Measurements from ENCODE around the gene SLC22A5. TPM values are rescaled to one million over a fixed set of nuclear protein-coding genes. Genes with fewer than 3 reads are reported as not detected.

SLC22A5 gene
- total and polyA plus RNA-seq, 10 of the 15 experiments (the other 5 are each of a cell fraction or from before 2014, with no cell fraction given), result 1.1 to 4.4 (median 2.3) TPM

- TF ChIP-seq ZBTB11 (CRISPR knock-in tag; IDR thresholded peaks at IDR 0.05), result no peak
- no peak for TF ChIP-seq PAX8 (IDR thresholded peaks at IDR 0.05)
- no peak for TF ChIP-seq ETV6 (conservative IDR thresholded peaks at IDR 0.05 in 1 of 2, IDR thresholded peaks at IDR 0.05 in 1 of 2; ENCODE audit: borderline replicate concordance in 1 of 2, low read depth in 1 of 2)
- no peak for TF ChIP-seq HDAC2 (IDR thresholded peaks at IDR 0.05)
- TF ChIP-seq LARP7 (IDR thresholded peaks at IDR 0.05), result peak; percentile 41; the same call in 1 of the 2 replicates
- TF ChIP-seq SREBF1 (IDR thresholded peaks at IDR 0.05; ENCODE audit: low read length), result no peak
- no peak for TF ChIP-seq SIX5 (IDR thresholded peaks at IDR 0.05; ENCODE audit: low read depth, low read length, severe bottlenecking)
- TF ChIP-seq POU2F2 (IDR thresholded peaks at IDR 0.05; ENCODE audit: borderline replicate concordance, low read depth, low read length), result 0 out of 3 replicates have a peak, but pooled peaks have one; percentile 74
- no peak for TF ChIP-seq USF1 (IDR thresholded peaks at IDR 0.05; ENCODE audit: borderline replicate concordance, extremely low read length, insufficient read depth, low read depth, low read length)
- TF ChIP-seq GATAD2B (conservative IDR thresholded peaks at IDR 0.05; ENCODE audit: low read depth), result peak; percentile 83
- TF ChIP-seq HDGF (IDR thresholded peaks at IDR 0.05), result 0 out of 2 replicates have a peak, but pooled peaks have one; percentile 26
- no peak for TF ChIP-seq KDM1A (IDR thresholded peaks at IDR 0.05; ENCODE audit: borderline replicate concordance)
- peak; percentile 64; the same call in 1 of the 2 replicates for TF ChIP-seq IRF4 (IDR thresholded peaks at IDR 0.05; ENCODE audit: low read depth, low read length)
- peak; percentile 62; the same call in 1 of the 2 replicates for TF ChIP-seq DPF2 (IDR thresholded peaks at IDR 0.05)
- peak; percentile 63 for TF ChIP-seq MEF2B (IDR thresholded peaks at IDR 0.05; ENCODE audit: partially characterized antibody, poor library complexity, severe bottlenecking)
- TF ChIP-seq FOXM1 (IDR thresholded peaks at IDR 0.05; ENCODE audit: low read depth, low read length), result no peak; the same call in 1 of the 2 replicates
- TF ChIP-seq BCL11A (IDR thresholded peaks at IDR 0.05; ENCODE audit: low read depth, low read length), result no peak
- TF ChIP-seq HDAC6 (IDR thresholded peaks at IDR 0.05; ENCODE audit: unreplicated experiment), result no peak
- no peak for TF ChIP-seq TARDBP (IDR thresholded peaks at IDR 0.05; ENCODE audit: borderline replicate concordance)
- peak; percentile 73; the same call in 1 of the 2 replicates for TF ChIP-seq SMARCA5 (IDR thresholded peaks at IDR 0.05)
- TF ChIP-seq MTA3 (IDR thresholded peaks at IDR 0.05; ENCODE audit: borderline replicate concordance, low read length), result no peak
- TF ChIP-seq MLLT1 (IDR thresholded peaks at IDR 0.05), result no peak
- no peak for TF ChIP-seq TAF1 (IDR thresholded peaks at IDR 0.05; ENCODE audit: borderline replicate concordance, low read depth, low read length)
- TF ChIP-seq USF2 (IDR thresholded peaks at IDR 0.05; ENCODE audit: borderline replicate concordance, low read depth, low read length), result no peak
- TF ChIP-seq ASH2L (IDR thresholded peaks at IDR 0.05; ENCODE audit: borderline replicate concordance, low read depth), result no peak
- no peak for TF ChIP-seq YBX1 (IDR thresholded peaks at IDR 0.05)
Observed at GRCh38 chr5:132386644-132387286, 17.3 kb downstream of the SLC22A5 start (continued).

All from GM12878 (cell line).